Measurements from ENCODE around the gene AKR1E2.

Gene AKR1E2

GRCh38 chr10:4849042-4849402, 23.0 kb downstream of the AKR1E2 start:
- CTCF ChIA-PET = interaction anchor here (0.6 to 2.4 kb wide), 22 partner anchors 9 to 618 kb away, joined by 3 to 16 read pairs (median 6); partner anchors contain the start of gene AKR1C3

GRCh38 chr10:4849555-4850242, 23.7 kb downstream of the AKR1E2 start:
- no peak overlapping the region for H3K27ac ChIP-seq
- ChIA-PET POLR2A (ENCODE audit: low non-redundant PET) (no interaction called here), CTCF (interaction anchor here (0.5 to 2.4 kb wide), 29 partner anchors 10 to 1431 kb away, joined by 3 to 16 read pairs (median 5); partner anchors contain the start of gene AKR1C3)
- peak; percentile 96 for TF ChIP-seq CTCF (conservative IDR thresholded peaks at IDR 0.05; ENCODE audit: low read depth)
- peak; percentile 79 for DNase-seq (ENCODE audit: low spot score)

More at GRCh38 chr10:4849042-4849402, 23.0 kb downstream of the AKR1E2 start:
- H3K27ac ChIP-seq = no peak overlapping the region
- POLR2A ChIA-PET (ENCODE audit: low non-redundant PET) = no interaction called here
- DNase-seq (ENCODE audit: low spot score) = no peak
- TF ChIP-seq CTCF (conservative IDR thresholded peaks at IDR 0.05; ENCODE audit: low read depth) = no peak

GRCh38 chr10:4850397-4850796, 24.4 kb downstream of the AKR1E2 start:
- ChIA-PET POLR2A (ENCODE audit: low non-redundant PET) (no interaction called here), CTCF (interaction anchor here (0.5 to 2.4 kb wide), 21 partner anchors 10 to 1432 kb away, joined by 3 to 16 read pairs (median 5); partner anchors contain the start of gene AKR1C3)
- TF ChIP-seq CTCF (conservative IDR thresholded peaks at IDR 0.05; ENCODE audit: low read depth) = no peak
- DNase-seq (ENCODE audit: low spot score) = no peak
- H3K27ac ChIP-seq = no peak overlapping the region

- POLR2A ChIA-PET (ENCODE audit: low non-redundant PET) = no interaction called here
- no peak for DNase-seq (ENCODE audit: low spot score)
- no peak for TF ChIP-seq CTCF (conservative IDR thresholded peaks at IDR 0.05; ENCODE audit: low read depth)
- CTCF ChIA-PET = no interaction called here
- H3K27ac ChIP-seq = no peak overlapping the region
Observed at GRCh38 chr10:4851176-4851575, 25.2 kb downstream of the AKR1E2 start.

GRCh38 chr10:4851846-4852245, 25.8 kb downstream of the AKR1E2 start:
- no peak for DNase-seq (ENCODE audit: low spot score)
- H3K27ac ChIP-seq = no peak overlapping the region
- ChIA-PET POLR2A (ENCODE audit: low non-redundant PET) (no interaction called here), CTCF (no interaction called here)
- TF ChIP-seq CTCF (conservative IDR thresholded peaks at IDR 0.05; ENCODE audit: low read depth) = no peak

GRCh38 chr10:4865945-4866661, 40.1 kb downstream of the AKR1E2 start:
- CTCF ChIA-PET = interaction anchor here (3.6 kb wide), 1 partner anchor 16 kb away, joined by 15 read pairs; no protein-coding TSS in a partner anchor
- DNase-seq (ENCODE audit: low spot score) = no peak
- POLR2A ChIA-PET (ENCODE audit: low non-redundant PET) = no interaction called here
- H3K27ac ChIP-seq = no peak overlapping the region
- no peak for TF ChIP-seq CTCF (conservative IDR thresholded peaks at IDR 0.05; ENCODE audit: low read depth)
